AG04450 (cell line): ENCODE measurements around the gene KIAA1549. TPM values are rescaled to one million over a fixed set of nuclear protein-coding genes. Genes with fewer than 3 reads are reported as not detected.

Experiments used
- CTCF ChIA-PET: fragments of 300-600, 350-600 bp; formaldehyde crosslinking; extraction: SDS; loops from one replicate; lab custom pipeline; 2022; ENCODE audit warnings: antibody characterized with exemption, inconsistent platforms; lab: Charles Lee
- POLR2A ChIA-PET: fragments of 350-600 bp; formaldehyde crosslinking; extraction: SDS; loops from one replicate; lab custom pipeline; 2021; ENCODE audit warnings: antibody characterized with exemption, inconsistent platforms; lab: Yijun Ruan, JAX
- DNase-seq: peaks from one replicate; pipeline ENCODE4 v3.0.0-alpha.2; 2011; ENCODE audit warnings: low read depth, low spot score
- H3K27ac ChIP-seq: one replicate; pipeline ENCODE4 v1.5.1; 2012; ENCODE audit warnings: low read depth, low read length, control low read depth
- H3K27me3 ChIP-seq: one replicate; pipeline ENCODE4 v1.6.0; 2012; ENCODE audit warnings: low read length; ENCODE audit not compliant: control insufficient read depth, insufficient read depth
- H3K4me3 ChIP-seq: 2 replicates; pipeline ENCODE4 v1.5.1; 2011; ENCODE audit warnings: mild to moderate bottlenecking, low read depth, low read length, control low read depth
- H3K9me3 ChIP-seq: 2 replicates; pipeline ENCODE4 v1.5.1; 2012; ENCODE audit warnings: low read length; ENCODE audit not compliant: control insufficient read depth, insufficient read depth
- polyA plus RNA-seq: library from polyadenylated mRNA; depleted of rRNA; stranded (reverse); fragments of >200 nt; gene quantifications from 2 replicates; pipeline ENCODE4 v1.2.3, GENCODE V29; 2011
- TF ChIP-seq, protein P1 (sequence below): IDR thresholded peaks from 2 replicates; pipeline ENCODE4 v1.5.1; 2011; ENCODE audit warnings: low read depth, low read length, control low read depth, inconsistent platforms

KIAA1549 gene
- polyA plus RNA-seq, 1 experiment: 2.9 TPM

DNA sequence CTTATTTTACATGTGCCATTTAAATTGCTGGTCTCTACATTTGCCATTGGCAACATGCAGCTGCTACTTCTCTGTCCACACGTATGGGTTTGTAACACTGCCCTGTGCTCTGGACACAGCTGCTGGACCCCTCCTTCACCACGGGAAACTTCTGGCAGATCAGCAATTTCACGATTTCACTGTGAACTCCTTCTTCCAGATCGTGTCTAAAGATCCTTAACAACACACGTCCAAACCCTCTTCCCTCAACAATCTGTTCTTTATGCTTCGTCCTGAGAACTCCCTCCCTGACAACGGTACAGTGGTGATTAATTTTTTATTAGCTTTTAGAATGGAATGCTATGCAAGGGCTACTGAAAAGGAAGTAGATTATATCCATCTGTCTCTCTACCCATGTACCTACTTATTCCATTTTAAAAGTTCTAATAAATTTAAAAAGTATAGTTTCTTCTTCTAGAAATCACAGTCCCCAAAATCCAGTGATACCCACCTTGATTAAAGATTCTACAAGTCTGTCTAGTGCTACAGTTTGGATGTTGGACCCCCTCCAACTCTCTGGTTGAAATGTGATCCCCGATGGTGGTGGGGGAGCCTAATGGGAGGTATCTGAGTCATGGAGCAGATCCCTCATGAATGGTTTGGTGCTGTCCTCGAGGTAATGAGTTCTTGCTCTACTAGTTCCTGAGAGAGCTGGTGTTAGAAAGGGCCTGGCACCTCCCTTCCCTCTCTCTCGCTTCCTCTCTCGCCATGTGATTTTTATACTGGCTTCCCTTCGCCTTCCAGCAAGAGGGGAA, 81.0 kb downstream of the KIAA1549 start:
- ChIA-PET CTCF (interaction anchor here (0.9 to 3.1 kb wide), 2 partner anchors 8 to 14 kb away, joined by 3 to 13 read pairs; no protein-coding TSS in a partner anchor), POLR2A (no interaction called here)
- Histone ChIP-seq H3K27ac (no peak overlapping the region), H3K4me3 (no peak overlapping the region), H3K27me3 (no peaks in the 10 kb centered on the region), H3K9me3 (no peaks in the 10 kb centered on the region)
- TF ChIP-seq, protein P1, sequence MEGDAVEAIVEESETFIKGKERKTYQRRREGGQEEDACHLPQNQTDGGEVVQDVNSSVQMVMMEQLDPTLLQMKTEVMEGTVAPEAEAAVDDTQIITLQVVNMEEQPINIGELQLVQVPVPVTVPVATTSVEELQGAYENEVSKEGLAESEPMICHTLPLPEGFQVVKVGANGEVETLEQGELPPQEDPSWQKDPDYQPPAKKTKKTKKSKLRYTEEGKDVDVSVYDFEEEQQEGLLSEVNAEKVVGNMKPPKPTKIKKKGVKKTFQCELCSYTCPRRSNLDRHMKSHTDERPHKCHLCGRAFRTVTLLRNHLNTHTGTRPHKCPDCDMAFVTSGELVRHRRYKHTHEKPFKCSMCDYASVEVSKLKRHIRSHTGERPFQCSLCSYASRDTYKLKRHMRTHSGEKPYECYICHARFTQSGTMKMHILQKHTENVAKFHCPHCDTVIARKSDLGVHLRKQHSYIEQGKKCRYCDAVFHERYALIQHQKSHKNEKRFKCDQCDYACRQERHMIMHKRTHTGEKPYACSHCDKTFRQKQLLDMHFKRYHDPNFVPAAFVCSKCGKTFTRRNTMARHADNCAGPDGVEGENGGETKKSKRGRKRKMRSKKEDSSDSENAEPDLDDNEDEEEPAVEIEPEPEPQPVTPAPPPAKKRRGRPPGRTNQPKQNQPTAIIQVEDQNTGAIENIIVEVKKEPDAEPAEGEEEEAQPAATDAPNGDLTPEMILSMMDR: no peak
- DNase-seq: no peak

DNA sequence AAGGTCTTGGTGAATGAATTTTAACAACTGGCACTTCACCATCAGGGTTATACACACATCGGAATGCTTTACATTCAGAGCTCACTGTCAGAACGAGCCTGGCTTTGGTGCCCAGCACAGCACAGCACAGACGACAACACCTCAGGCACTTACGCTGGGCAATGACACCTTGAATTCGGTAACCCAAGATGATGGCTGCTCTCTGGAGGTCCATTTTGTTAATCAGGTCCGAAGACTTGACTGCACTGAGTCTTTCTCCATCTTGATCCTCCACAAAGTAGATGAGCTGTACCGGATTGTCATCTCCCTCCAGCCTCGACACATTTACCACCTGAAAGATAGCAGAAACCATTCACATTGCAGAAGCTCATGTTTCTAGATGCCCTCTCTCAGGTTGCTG, 82.4 kb downstream of the KIAA1549 start:
- POLR2A ChIA-PET: no interaction called here

DNA sequence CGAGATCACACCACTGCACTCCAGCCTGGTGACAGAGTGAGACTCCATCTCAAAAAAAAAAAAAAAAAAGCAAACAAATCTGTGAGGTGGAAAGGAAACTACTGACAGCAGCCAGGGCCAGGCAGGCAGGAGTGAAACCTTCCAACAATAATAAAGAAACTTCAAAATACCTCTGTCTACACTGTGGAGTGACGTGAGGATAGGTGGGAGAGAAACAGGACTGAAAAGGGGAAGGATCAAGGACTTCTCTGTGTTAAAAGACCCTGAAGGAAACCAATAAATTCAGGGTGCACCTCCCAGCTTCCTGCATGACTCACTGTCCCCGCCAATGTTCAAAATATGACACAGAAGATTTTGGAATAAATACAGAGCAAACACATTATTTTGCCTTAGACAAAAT, 82.9 kb downstream of the KIAA1549 start:
- H3K27ac ChIP-seq: no peak overlapping the region
- no peaks in the 10 kb centered on the region for H3K27me3 ChIP-seq
- H3K9me3 ChIP-seq: no peaks in the 10 kb centered on the region
- ChIA-PET CTCF (interaction anchor here (4.6 kb wide), 1 partner anchor 12 kb away, joined by 40 read pairs; no protein-coding TSS in a partner anchor), POLR2A (interaction anchor here (0.6 kb wide), 1 partner anchor 64 kb away, joined by 3 read pairs; no protein-coding TSS in a partner anchor)
- TF ChIP-seq, protein P1: no peak
- DNase-seq: no peak
- no peak overlapping the region for H3K4me3 ChIP-seq

More for the DNA sequence above, 82.4 kb downstream of the KIAA1549 start:
- no peak for DNase-seq
- Histone ChIP-seq H3K4me3 (no peak overlapping the region), H3K27me3 (no peaks in the 10 kb centered on the region), H3K9me3 (no peaks in the 10 kb centered on the region), H3K27ac (no peak overlapping the region)
- CTCF ChIA-PET: interaction anchor here (0.6 to 3.1 kb wide), 2 partner anchors 13 to 441 kb away, joined by 3 to 13 read pairs; no protein-coding TSS in a partner anchor
- TF ChIP-seq, protein P1: no peak

DNA sequence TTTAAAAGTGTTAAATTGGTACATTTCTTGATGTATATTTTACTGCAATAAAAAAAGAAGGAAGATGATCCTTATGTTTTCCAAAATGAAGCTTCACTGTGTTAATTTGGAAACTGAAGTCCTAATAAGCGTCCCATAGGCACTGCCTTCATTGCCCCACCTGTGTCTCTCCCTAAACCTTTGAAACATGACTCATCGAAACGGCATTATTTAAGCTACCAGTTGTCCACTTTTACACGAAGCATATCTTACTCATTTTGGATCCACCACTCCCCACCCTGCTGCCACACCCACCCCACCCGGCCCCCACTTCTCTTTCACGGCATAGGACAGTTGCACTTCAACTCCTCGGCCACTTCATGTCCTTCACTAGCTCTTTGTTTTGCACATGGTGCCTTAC, 85.5 kb downstream of the KIAA1549 start:
- DNase-seq: no peak
- ChIA-PET CTCF (interaction anchor here (2.5 to 4.6 kb wide), 2 partner anchors 10 to 179 kb away, joined by 6 to 40 read pairs; no protein-coding TSS in a partner anchor), POLR2A (no interaction called here)
- H3K27me3 ChIP-seq: no peaks in the 10 kb centered on the region
- no peak overlapping the region for H3K4me3 ChIP-seq
- TF ChIP-seq, protein P1: no peak
- H3K27ac ChIP-seq: no peak overlapping the region
- H3K9me3 ChIP-seq: no peaks in the 10 kb centered on the region

DNA sequence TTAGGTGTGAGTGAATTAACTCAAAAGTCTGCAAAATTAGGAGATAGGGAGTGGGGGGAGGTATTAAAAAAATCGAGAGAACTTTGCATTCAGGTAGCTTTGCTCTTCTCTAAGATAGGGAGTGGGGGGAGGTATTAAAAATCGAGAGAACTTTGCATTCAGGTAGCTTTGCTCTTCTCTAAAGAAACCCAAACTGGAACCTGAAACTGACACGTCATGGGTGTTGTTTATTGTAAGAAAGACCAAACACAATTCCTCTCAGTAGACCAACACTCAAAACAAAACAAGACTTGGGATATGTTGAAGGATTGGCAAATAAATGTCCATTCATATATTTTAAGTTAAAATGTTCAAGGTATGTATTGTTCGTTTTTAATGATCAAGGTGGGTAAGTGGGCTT, 87.9 kb downstream of the KIAA1549 start:
- DNase-seq: no peak
- H3K9me3 ChIP-seq: no peaks in the 10 kb centered on the region
- no peaks in the 10 kb centered on the region for H3K27me3 ChIP-seq
- ChIA-PET CTCF (no interaction called here), POLR2A (interaction anchor here (0.6 kb wide), 1 partner anchor 10 kb away, joined by 3 read pairs; no protein-coding TSS in a partner anchor)
- TF ChIP-seq, protein P1: no peak
- no peak overlapping the region for H3K4me3 ChIP-seq
- H3K27ac ChIP-seq: no peak overlapping the region
